DND-41 (cell line): ENCODE results near the gene DKK2.

ENCODE experiments used
- ATAC-seq: fragments of 200-7000 bp; cut with Tn5 transposase; 3 replicates; pipeline ENCODE4 v1.9.1; 2021; ENCODE audit warnings: low read depth; ENCODE audit not compliant: insufficient read depth
- DNase-seq: peaks from one replicate; pipeline ENCODE4 v3.0.0-alpha.2; 2020
- H2AFZ ChIP-seq: 2 replicates; pipeline ENCODE4 v1.6.0; 2012; ENCODE audit warnings: low read depth, low read length
- H3K27ac ChIP-seq: 2 replicates; pipeline ENCODE4 v1.5.1; 2012; ENCODE audit warnings: low read length, inconsistent platforms
- H3K27me3 ChIP-seq: fragments of 200-600 bp; sonication (generic); 2 replicates; pipeline ENCODE4 v1.6.0; 2012; ENCODE audit warnings: low read length, mild to moderate bottlenecking, inconsistent platforms; ENCODE audit not compliant: insufficient read depth, poor library complexity
- H3K36me3 ChIP-seq: 2 replicates; pipeline ENCODE4 v1.5.1; 2012; ENCODE audit warnings: low read length, inconsistent platforms; ENCODE audit not compliant: insufficient read depth
- H3K4me1 ChIP-seq: 2 replicates; pipeline ENCODE4 v1.5.1; 2012; ENCODE audit warnings: mild to moderate bottlenecking, low read length; ENCODE audit not compliant: insufficient read depth
- H3K4me2 ChIP-seq: 2 replicates; pipeline ENCODE4 v1.6.0; 2012; ENCODE audit warnings: mild to moderate bottlenecking, moderate library complexity, low read length, inconsistent platforms; ENCODE audit not compliant: insufficient read depth
- H3K4me3 ChIP-seq, 2 experiments: fragments of 200-600 bp in 1 of 2; shearing (Covaris generic) in 1 of 2; 2 replicates each; pipeline ENCODE4 v1.5.1; 2012 to 2016; ENCODE audit warnings: inconsistent platforms in 2 of 2, low read length in 2 of 2, mild to moderate bottlenecking in 2 of 2, low read depth in 1 of 2, moderate library complexity in 1 of 2
- H3K79me2 ChIP-seq: 2 replicates; pipeline ENCODE4 v1.6.0; 2012; ENCODE audit warnings: low read length, inconsistent platforms; ENCODE audit not compliant: insufficient read depth
- H3K9ac ChIP-seq: 2 replicates; pipeline ENCODE4 v1.6.0; 2012; ENCODE audit warnings: low read depth, mild to moderate bottlenecking, inconsistent platforms, low read length, moderate library complexity
- H3K9me3 ChIP-seq: 2 replicates; pipeline ENCODE4 v1.5.1; 2012; ENCODE audit warnings: low read length, moderate library complexity, mild to moderate bottlenecking, inconsistent platforms; ENCODE audit not compliant: insufficient read depth, severe bottlenecking
- H4K20me1 ChIP-seq: 2 replicates; pipeline ENCODE4 v1.6.0; 2012; ENCODE audit warnings: low read length; ENCODE audit not compliant: insufficient read depth
- CTCF ChIP-seq: IDR thresholded peaks from 2 replicates; pipeline ENCODE4 v1.5.1; 2012; ENCODE audit warnings: borderline replicate concordance, low read length, moderate library complexity, mild to moderate bottlenecking; ENCODE audit not compliant: poor library complexity, severe bottlenecking; ENCODE audit errors: extremely low read depth
- EZH2 ChIP-seq: IDR thresholded peaks from 3 replicates; pipeline ENCODE4 v1.6.1; 2012; ENCODE audit warnings: borderline replicate concordance, low read depth, mild to moderate bottlenecking, moderate library complexity, low read length, inconsistent platforms; ENCODE audit not compliant: severe bottlenecking

The DKK2 gene

GRCh38 chr4:107050525-107051135, 14.5 kb upstream of the DKK2 start:
- Histone ChIP-seq H3K79me2 (no peaks in the 10 kb centered on the region), H2AFZ (no peak overlapping the region), H3K4me3 (no peak overlapping the region), H3K36me3 (no peaks in the 10 kb centered on the region), H3K9me3 (no peaks in the 10 kb centered on the region), H3K4me1 (no peaks in the 10 kb centered on the region), H3K27ac (no peak overlapping the region), H3K4me2 (no peak overlapping the region), H4K20me1 (no peaks in the 10 kb centered on the region), H3K27me3 (no peaks in the 10 kb centered on the region), H3K9ac (no peak overlapping the region)
- no peak for DNase-seq
- peak; percentile 55 for TF ChIP-seq CTCF
- TF ChIP-seq EZH2: no peak
- ATAC-seq: no peak

- Histone ChIP-seq H3K9ac (no peak overlapping the region), H3K79me2 (no peaks in the 10 kb centered on the region), H3K4me3 (no peak overlapping the region), H3K27me3 (no peaks in the 10 kb centered on the region), H2AFZ (no peak overlapping the region), H4K20me1 (no peaks in the 10 kb centered on the region), H3K9me3 (no peaks in the 10 kb centered on the region), H3K27ac (no peak overlapping the region), H3K36me3 (no peaks in the 10 kb centered on the region), H3K4me1 (no peaks in the 10 kb centered on the region), H3K4me2 (no peak overlapping the region)
- TF ChIP-seq EZH2 (no peak), CTCF (no peak)
- no peak for ATAC-seq
- DNase-seq: no peak
Observed at GRCh38 chr4:107046261-107046660, 10.1 kb upstream of the DKK2 start.

- H3K4me3 ChIP-seq: no peak overlapping the region
- H3K27ac ChIP-seq: no peak overlapping the region
- no peaks in the 10 kb centered on the region for H4K20me1 ChIP-seq
- no peaks in the 10 kb centered on the region for H3K9me3 ChIP-seq
- ATAC-seq: no peak
- H3K79me2 ChIP-seq: no peaks in the 10 kb centered on the region
- H3K4me1 ChIP-seq: no peaks in the 10 kb centered on the region
- no peak for DNase-seq
- TF ChIP-seq CTCF (no peak), EZH2 (no peak)
- no peak overlapping the region for H3K4me2 ChIP-seq
- H2AFZ ChIP-seq: no peak overlapping the region
- no peaks in the 10 kb centered on the region for H3K27me3 ChIP-seq
- no peaks in the 10 kb centered on the region for H3K36me3 ChIP-seq
- no peak overlapping the region for H3K9ac ChIP-seq
Observed at GRCh38 chr4:107044170-107044569, 8.1 kb upstream of the DKK2 start.

- no peak for ATAC-seq
- H3K4me1 ChIP-seq: no peaks in the 10 kb centered on the region
- no peaks in the 10 kb centered on the region for H4K20me1 ChIP-seq
- DNase-seq: no peak
- no peak overlapping the region for H2AFZ ChIP-seq
- no peak overlapping the region for H3K9ac ChIP-seq
- TF ChIP-seq EZH2 (no peak), CTCF (no peak)
- no peaks in the 10 kb centered on the region for H3K27me3 ChIP-seq
- no peaks in the 10 kb centered on the region for H3K9me3 ChIP-seq
- H3K4me3 ChIP-seq: no peak overlapping the region
- H3K27ac ChIP-seq: no peak overlapping the region
- H3K79me2 ChIP-seq: no peaks in the 10 kb centered on the region
- no peak overlapping the region for H3K4me2 ChIP-seq
- no peaks in the 10 kb centered on the region for H3K36me3 ChIP-seq
Observed at GRCh38 chr4:107037199-107037584, 1.1 kb upstream of the DKK2 start.
